AG04449 (cell line): ENCODE data around the gene MTHFR.

Source experiments
- CTCF ChIA-PET: fragments of 350-600 bp; formaldehyde crosslinking; extraction: SDS; loops from one replicate; lab custom pipeline; 2021; ENCODE audit warnings: antibody characterized with exemption; lab: Yijun Ruan, JAX
- POLR2A ChIA-PET: fragments of 400-600, 350-600 bp; formaldehyde crosslinking; extraction: SDS; loops from one replicate; lab custom pipeline; 2020; ENCODE audit warnings: antibody characterized with exemption, inconsistent platforms; lab: Yijun Ruan, JAX
- DNase-seq: peaks from one replicate; pipeline ENCODE4 v3.0.0-alpha.2; 2010; ENCODE audit warnings: low read depth, low spot score
- H3K4me3 ChIP-seq: 2 replicates; pipeline ENCODE4 v1.5.1; 2011; ENCODE audit warnings: low read depth, mild to moderate bottlenecking, control low read depth, low read length
- TF ChIP-seq, protein P1 (sequence below): IDR thresholded peaks from one replicate; pipeline ENCODE4 v1.5.1; 2011; ENCODE audit warnings: mild to moderate bottlenecking, moderate library complexity, low read length, control low read depth, inconsistent platforms; ENCODE audit not compliant: insufficient read depth; ENCODE audit errors: missing control alignments

MTHFR gene

DNA sequence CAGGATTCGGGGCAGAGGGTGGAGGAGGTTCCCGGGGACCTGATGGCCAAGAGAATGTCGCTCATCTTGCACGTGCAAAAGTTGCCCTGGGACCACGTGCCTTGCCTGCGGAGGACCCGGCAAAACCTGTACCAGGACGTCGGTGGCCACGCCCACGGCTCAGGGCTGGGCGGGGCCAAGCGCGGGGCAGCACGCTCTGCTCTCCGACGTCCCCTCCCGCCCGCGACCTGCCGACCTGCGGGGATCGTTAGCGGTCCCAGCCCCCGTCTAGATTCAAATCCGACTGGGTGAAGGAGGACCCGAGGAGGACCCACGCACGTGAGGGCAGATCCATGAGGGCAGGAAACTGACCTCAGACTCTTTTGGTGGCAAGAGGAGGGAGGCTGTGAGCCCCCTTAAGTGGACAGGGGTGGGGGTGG is 43.8 kb downstream of the MTHFR start, which contains the start of gene C1orf167:
C1orf167 (plus strand) TSS at position 206 of the 419 bp plus-strand sequence. CDS start 2,208 bp downstream, outside the sequence.
- TF ChIP-seq, protein P1, sequence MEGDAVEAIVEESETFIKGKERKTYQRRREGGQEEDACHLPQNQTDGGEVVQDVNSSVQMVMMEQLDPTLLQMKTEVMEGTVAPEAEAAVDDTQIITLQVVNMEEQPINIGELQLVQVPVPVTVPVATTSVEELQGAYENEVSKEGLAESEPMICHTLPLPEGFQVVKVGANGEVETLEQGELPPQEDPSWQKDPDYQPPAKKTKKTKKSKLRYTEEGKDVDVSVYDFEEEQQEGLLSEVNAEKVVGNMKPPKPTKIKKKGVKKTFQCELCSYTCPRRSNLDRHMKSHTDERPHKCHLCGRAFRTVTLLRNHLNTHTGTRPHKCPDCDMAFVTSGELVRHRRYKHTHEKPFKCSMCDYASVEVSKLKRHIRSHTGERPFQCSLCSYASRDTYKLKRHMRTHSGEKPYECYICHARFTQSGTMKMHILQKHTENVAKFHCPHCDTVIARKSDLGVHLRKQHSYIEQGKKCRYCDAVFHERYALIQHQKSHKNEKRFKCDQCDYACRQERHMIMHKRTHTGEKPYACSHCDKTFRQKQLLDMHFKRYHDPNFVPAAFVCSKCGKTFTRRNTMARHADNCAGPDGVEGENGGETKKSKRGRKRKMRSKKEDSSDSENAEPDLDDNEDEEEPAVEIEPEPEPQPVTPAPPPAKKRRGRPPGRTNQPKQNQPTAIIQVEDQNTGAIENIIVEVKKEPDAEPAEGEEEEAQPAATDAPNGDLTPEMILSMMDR: no peak
- no peak within 1 kb of the TSS for H3K4me3 ChIP-seq
- ChIA-PET CTCF (no interaction called here), POLR2A (no interaction called here)
- DNase-seq: no peak

DNA sequence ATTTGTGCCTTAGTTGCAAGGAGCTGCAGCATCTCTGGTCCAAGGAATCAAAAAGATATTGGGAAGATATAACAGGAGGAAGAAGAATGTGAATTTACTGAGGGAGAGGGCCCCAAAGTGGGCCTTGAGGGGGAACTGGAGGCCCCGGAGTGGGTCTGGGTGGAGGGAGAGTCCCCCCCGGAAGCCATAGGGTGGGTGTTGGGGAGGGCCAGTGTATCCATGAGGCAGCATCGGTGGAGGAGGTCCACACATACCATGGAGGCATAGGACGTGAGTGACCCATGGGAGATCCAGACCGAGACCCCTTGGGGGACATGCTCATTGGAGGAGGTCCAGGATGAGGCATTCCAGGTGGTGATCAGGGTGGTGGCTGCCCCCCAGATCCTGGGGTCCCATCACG is 44.5 kb downstream of the MTHFR start:
- DNase-seq: no peak
- TF ChIP-seq, protein P1: no peak
- CTCF ChIA-PET: no interaction called here
- POLR2A ChIA-PET: no interaction called here
- no peak overlapping the region for H3K4me3 ChIP-seq

DNA sequence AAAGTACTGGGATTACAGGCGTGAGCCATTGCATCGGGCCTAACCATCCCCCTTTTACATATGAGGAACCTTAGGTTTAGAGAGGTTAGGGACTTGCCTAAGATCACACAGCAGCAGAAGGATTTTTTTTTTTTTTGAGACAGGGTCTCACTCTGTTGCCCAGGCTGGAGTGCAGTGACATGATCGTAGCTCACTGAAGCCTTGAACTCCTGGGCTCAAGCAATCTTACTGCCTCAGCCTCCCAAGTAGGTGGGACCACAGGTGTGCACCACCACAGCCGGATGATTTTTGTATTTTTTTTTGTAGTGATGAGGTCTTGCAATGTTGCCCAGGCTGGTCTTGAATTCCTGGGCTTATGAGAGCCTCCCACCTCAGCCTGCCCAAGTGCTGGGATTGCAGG is 46.0 kb downstream of the MTHFR start:
- H3K4me3 ChIP-seq: no peak overlapping the region
- DNase-seq: no peak
- TF ChIP-seq, protein P1: no peak
- ChIA-PET CTCF (no interaction called here), POLR2A (no interaction called here)

DNA sequence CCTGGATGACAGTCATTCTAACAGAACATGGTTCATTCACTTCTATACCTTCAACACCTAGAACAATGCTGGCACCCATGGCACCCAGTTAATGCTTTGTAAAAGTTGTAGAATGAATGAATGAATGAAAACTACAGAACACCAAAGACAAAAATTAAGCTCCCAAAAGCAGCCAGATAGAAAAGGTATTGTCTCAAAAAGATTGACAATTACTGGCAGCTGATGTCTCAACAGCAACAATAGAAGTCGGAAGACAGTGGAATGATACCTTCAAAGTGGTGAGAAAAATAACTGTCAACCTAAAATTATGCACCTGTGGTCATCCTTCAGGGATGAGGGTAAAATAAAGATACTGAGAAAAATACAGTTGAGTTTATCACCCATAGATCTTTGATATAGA is 48.7 kb downstream of the MTHFR start:
- ChIA-PET CTCF (interaction anchor here (0.7 kb wide), 1 partner anchor 224 kb away, joined by 3 read pairs; no protein-coding TSS in a partner anchor), POLR2A (no interaction called here)
- TF ChIP-seq, protein P1: no peak
- no peak for DNase-seq
- no peak overlapping the region for H3K4me3 ChIP-seq

DNA sequence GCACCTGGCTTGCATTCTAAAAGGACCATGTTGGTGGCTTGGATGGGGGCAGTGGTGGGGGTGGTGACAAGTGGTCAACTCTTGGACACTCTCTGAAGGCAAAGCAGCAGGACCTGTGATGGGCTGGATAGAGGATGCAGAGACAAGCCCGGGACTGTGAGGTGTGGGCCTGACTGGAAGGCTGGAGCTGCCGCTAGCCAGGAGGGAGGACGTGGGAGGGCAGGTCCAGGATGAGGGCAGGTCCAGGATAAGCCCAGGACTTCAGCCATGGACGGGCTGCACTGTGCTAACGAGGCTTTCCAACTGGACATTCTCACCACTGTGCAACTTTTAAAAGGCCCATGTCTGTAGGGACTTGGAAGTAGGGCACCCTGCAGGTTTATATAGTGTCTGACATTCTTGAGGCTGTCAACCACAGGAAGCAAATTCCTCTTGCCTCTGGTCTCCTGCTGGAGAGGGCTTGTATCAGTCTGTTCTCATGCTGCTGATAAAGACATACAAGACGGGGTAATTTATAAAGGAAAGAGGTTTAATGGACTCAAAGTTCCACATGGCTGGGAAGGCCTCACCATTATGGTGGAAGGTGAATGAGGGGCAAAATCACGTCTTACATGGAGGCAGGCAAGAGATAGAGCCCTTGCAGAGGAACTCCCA is 52.1 kb downstream of the MTHFR start:
- H3K4me3 ChIP-seq: no peak overlapping the region
- ChIA-PET POLR2A (no interaction called here), CTCF (interaction anchor here (1.6 kb wide), 1 partner anchor 32 kb away, joined by 4 read pairs; no protein-coding TSS in a partner anchor)
- no peak for DNase-seq
- TF ChIP-seq, protein P1: no peak

DNA sequence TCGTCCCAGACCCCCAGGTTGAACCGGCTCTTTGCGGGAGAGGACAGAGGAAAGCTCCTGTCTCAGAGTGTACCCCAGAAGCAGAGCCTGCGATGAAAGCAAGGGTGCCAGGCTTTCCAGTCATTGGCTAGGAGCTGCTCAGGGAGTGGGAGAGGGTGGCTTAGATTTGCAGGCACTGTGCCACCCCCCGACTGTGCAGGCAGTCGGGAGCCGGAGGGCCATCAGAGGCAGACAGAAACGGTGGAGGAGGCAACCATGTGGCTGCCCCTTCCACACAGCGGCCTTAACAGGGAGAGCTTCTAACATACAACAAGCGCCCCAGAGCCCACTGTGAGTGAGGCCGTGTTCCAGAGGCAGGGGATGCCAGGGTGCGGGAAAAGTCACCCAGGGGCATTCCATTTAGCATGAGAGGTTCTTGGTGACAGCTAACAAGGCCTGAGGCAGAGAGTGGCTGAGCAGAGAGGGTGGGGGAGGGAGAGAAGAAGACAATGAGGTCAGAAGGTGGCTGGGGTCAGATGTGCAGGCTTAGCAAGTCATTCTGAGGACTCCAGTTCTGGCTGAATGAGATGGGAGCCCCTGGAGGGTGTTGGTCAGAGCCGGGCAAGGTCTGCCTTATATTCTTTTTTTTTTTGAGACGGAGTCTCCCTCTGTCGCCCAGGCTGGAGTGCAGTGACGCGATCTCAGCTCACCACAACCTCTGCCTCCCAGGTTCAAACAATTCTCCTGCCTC is 53.2 kb downstream of the MTHFR start:
- POLR2A ChIA-PET: no interaction called here
- TF ChIP-seq, protein P1: no peak
- H3K4me3 ChIP-seq: no peak overlapping the region
- CTCF ChIA-PET: interaction anchor here (0.8 to 1.6 kb wide), 2 partner anchors 16 to 715 kb away, joined by 3 read pairs; no protein-coding TSS in a partner anchor
- DNase-seq: no peak
